Measurements from ENCODE around the gene SV2C.

GRCh38 chr5:76325326-76325725 is 242.1 kb downstream of the SV2C start:
- TF ChIP-seq POLR2A (IDR thresholded peaks at IDR 0.05), result no peak
- TF ChIP-seq CTCF (IDR thresholded peaks at IDR 0.05), result no peak

Data from testis (tissue), 2 donors.